ENCODE measurements around the gene PTPN18.
"Not testable (repeated sequence)": the region's sequence is repeated elsewhere in the genome, so short reads cannot be mapped to it uniquely, and the experiment has no call there.

PTPN18 gene, protein sequence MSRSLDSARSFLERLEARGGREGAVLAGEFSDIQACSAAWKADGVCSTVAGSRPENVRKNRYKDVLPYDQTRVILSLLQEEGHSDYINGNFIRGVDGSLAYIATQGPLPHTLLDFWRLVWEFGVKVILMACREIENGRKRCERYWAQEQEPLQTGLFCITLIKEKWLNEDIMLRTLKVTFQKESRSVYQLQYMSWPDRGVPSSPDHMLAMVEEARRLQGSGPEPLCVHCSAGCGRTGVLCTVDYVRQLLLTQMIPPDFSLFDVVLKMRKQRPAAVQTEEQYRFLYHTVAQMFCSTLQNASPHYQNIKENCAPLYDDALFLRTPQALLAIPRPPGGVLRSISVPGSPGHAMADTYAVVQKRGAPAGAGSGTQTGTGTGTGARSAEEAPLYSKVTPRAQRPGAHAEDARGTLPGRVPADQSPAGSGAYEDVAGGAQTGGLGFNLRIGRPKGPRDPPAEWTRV

GRCh38 chr2:130355578-130356431, at the start of gene PTPN18:
TSS of gene PTPN18 (plus strand) at chr2:130356056. CDS start at chr2:130356108, 52 bp downstream.
- FAIRE-seq (no peak), DNase-seq (ENCODE audit: insufficient read length, low spot score) (peak; percentile 84)

DNA sequence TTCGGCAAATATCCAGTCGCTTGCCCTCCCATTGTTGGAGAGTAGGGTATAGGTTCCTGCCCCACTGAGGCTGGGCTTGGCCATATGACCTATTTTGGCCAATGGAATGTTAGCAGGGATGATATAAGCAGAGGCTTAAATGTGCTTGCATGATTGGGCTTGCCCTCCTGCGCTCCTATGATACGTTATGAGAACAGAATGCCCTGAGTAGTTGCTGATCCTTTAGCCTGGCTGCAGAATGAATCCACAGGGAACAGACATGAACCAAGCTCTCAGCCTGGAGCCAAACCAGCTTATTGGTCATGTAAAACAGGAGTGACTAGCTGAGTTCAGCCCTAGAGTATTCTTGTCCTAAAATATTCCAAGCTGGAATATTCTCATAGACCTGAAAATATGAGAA, 48.0 kb upstream of the PTPN18 start:
- FAIRE-seq (no peak), DNase-seq (ENCODE audit: insufficient read length, low spot score) (no peak)

- FAIRE-seq (no peak), DNase-seq (ENCODE audit: insufficient read length, low spot score) (no peak)
Measured at GRCh38 chr2:130310881-130311280, 45.0 kb upstream of the PTPN18 start.

DNA sequence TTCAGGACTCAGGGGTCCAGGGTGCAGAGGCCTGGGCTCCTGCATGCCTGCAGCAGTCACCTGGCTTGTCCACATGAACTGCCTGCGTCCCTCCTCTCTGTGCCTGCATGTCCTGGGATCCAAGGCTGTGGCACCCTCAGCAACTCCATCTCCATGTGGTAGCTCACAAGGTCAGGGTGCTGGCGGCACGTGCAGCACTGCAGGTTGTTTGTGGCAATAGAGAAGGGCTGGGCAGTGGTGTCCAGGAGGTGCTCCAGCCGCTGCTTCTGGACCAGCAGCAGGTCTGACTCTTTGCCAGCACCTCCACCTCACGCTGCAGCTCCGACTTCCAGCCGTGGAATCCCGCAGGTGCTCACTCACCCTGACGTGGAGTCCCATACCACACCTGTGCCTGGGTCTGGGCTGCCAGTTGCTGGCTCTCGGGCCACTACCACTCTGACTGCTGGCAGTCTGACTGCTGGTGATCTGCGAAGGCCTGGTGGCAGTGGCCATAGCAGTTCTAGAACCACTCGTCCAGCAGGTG, 42.0 kb upstream of the PTPN18 start:
- DNase-seq (ENCODE audit: insufficient read length, low spot score) (no peak), FAIRE-seq (no peak)

DNA sequence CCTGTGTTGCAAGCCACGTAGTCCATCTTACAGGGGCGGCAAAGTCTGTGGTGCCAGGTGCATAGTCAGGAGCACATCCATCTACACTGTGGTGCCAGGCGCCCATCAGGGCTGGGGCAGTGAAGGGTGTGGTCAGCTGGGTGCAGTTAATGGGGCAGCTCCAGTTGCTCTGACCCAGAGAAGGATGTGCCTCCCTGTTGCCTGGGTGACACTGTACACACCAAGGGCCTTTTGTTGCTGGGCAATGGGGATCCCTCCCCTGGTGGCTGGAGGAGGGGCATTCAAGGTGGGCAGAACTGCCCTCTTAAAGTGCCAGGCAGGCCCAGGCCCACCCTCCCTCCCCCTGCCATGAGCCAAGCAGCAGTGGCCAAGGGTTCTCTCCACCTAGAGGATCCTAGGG, 41.5 kb upstream of the PTPN18 start:
- FAIRE-seq (no peak), DNase-seq (ENCODE audit: insufficient read length, low spot score) (no peak)

DNA sequence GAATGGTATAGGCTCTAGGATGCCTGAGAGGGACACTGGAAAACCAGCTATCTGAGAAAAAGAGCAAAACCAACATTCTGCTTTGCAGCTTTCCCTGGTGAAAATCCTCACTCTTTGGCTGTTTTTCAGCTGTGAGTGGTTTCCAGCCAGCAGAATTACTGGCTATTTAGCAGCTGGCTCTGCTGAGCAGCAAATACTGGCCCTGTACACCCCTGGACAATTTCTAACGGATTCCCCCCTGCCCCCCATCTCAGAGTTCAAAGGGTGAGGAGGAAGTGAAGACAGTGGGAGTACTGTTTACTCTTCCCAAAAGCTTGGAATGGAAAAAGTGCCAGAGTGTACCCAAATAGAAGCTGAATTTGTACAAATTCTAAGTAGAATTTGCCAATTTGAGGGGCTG, 39.3 kb upstream of the PTPN18 start:
- no peak for FAIRE-seq
- no peak for DNase-seq (ENCODE audit: insufficient read length, low spot score)

DNA sequence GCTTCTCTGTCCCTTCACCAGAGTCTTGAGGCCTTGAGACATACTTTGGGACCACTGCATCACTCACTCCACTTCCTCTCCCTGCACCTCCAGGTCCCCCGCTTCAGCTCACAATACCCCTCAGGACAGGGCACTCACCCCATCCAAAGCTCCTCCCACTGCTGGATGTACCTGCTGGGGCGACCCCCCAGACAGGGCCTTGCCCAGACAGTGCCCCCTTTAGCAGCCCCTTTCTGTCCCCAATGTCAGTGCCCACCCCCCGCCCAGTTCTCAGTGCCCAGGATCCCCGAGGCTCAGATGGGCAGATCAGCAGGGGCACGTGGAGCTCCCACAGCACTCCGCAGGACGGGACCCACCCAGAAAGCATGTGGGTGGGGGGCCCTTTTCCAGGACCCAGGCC, 37.0 kb upstream of the PTPN18 start:
- DNase-seq (ENCODE audit: insufficient read length, low spot score) (no peak), FAIRE-seq (no peak)

- no peak for DNase-seq (ENCODE audit: insufficient read length, low spot score)
- FAIRE-seq: no peak
Measured at GRCh38 chr2:130319536-130319935, 36.3 kb upstream of the PTPN18 start.

GRCh38 chr2:130327703-130328527, 27.9 kb upstream of the PTPN18 start:
- FAIRE-seq: no peak

DNA sequence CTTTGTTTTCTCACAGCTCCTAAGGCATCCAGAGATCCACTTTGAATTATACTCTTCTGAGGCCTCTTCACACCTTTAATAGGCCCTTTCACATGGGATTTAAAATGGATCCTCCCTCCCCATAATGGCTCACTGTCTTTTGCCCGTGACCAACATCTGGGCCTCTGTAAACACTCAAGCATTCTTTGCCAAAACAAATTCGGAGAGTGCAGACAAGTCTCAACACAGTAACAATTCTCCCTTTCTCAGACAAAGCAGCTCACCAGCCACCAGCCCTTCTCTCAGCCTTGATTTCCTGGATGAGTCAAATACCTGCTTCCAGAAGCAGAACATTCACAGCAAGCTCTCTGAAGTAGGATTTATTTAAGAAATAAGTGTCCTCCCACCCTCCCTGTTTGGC, 27.1 kb upstream of the PTPN18 start:
- no peak for DNase-seq (ENCODE audit: insufficient read length, low spot score)
- no peak for FAIRE-seq

More at GRCh38 chr2:130327703-130328527, 27.9 kb upstream of the PTPN18 start:
- peak; percentile 20 for DNase-seq (ENCODE audit: insufficient read length, low spot score)

GRCh38 chr2:130332271-130333073, 23.4 kb upstream of the PTPN18 start:
- peak; percentile 74 for DNase-seq (ENCODE audit: insufficient read length, low spot score)
- peak; percentile 60 for FAIRE-seq

GRCh38 chr2:130333253-130333652, 22.6 kb upstream of the PTPN18 start:
- not testable (repeated sequence) for DNase-seq (ENCODE audit: insufficient read length, low spot score); FAIRE-seq

- FAIRE-seq: no peak
- no peak for DNase-seq (ENCODE audit: insufficient read length, low spot score)
Measured at GRCh38 chr2:130334026-130334425, 21.8 kb upstream of the PTPN18 start.

GRCh38 chr2:130335226-130335625, 20.6 kb upstream of the PTPN18 start:
- FAIRE-seq (no peak), DNase-seq (ENCODE audit: insufficient read length, low spot score) (no peak)

GRCh38 chr2:130336150-130336876, 19.5 kb upstream of the PTPN18 start:
- DNase-seq (ENCODE audit: insufficient read length, low spot score): no peak
- FAIRE-seq: no peak

DNA sequence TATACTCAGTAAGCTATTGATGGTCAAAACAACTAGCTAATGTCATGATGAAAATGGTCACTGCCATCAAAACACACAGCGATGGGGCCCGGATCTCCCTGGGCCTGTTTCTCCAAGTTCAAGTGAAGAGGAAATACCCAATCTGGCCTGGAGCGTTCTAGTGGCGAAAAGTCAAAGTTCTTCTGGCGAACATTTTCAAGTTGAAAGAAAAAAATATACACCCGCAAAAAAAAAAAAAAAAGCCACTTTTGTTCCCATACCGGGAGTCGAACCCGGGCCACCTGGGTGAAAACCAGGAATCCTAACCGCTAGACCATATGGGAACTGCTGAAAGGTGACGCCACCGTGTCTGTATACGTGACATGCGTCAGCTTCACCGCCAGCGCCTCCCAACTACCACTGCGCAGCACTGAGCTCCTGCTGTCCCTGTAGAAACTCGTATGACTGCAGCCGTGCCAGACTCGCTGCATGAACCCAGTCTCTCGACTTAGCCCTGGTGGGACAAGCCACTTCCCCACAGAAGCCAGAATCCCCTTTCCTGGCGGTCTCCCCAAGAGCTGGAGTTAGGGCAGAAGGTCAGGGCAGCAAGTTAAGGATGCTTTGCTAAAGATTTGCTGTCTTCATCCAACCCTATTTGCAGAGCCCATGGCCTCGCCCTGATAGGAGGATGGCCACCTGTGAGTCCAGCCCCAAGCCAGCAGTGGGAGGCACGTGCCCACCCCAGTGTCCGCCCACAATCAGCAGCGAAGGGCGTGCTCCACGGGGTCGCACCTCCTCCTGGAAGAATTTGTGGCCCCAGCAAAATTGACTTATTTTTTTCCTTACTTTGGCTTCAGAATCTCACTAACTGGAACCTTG, 18.8 kb upstream of the PTPN18 start:
- FAIRE-seq (no peak), DNase-seq (ENCODE audit: insufficient read length, low spot score) (peak; percentile 90)

DNA sequence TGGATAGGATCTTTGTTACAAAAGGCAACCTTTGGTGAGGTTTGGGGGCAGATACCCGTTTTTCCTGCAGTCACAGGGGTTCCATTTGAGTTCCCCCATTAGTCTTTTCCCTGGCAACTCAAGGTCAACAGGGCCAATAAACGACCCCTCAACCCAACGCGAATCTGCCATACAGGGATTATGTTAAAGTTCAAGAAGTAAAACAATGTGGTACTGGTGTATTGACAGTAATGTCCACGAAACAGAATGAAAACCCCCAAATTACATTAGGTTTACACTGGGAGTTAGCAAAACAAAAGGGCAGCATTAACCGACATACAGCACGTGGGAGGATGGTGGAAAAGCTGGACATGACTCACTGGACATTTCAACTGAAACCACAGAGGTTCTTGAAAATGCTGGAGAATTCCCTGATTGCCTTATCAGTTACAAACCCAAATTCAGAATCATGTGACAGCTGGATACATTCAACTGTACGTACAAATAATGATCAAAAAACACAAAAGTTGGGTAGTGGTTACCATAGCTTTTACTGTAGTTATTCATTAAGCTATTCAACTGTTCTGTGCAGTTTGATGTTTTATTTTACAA, 18.0 kb upstream of the PTPN18 start:
- no peak for DNase-seq (ENCODE audit: insufficient read length, low spot score)
- FAIRE-seq: no peak

Measured in HTR-8/SVneo (cell line).